GM12878 (cell line): ENCODE measurements around the gene SGCD. TPM values are rescaled to one million over a fixed set of nuclear protein-coding genes. Genes with fewer than 3 reads are reported as not detected.

Experiments used
- ATAC-seq: fragments of 200-7000 bp; cut with Tn5 transposase; 3 replicates; pipeline ENCODE4 v1.9.1; 2020; ENCODE audit warnings: mild to moderate bottlenecking, moderate library complexity
- BruUV-seq: library from RNA; stranded (reverse); fragments of 400-500 nt; replicated peaks from 2 replicates; lab custom pipeline; 2021; lab: Mats Ljungman, UMichigan
- CTCF ChIA-PET: fragments of 300-600 bp; sonication (Branson Sonifier 250); formaldehyde crosslinking; extraction: SDS; loops from one replicate; lab custom pipeline; 2021; ENCODE audit warnings: inconsistent platforms; lab: Yijun Ruan, JAX
- POLR2A ChIA-PET: fragments of 350-600 bp; formaldehyde crosslinking; extraction: SDS; loops from one replicate; lab custom pipeline; 2021; ENCODE audit warnings: inconsistent platforms; lab: Charles Lee
- RAD21 ChIA-PET: fragments of 300-600 bp; sonication (Branson Sonifier 250); formaldehyde crosslinking; loops from one replicate; lab custom pipeline; 2023; ENCODE audit warnings: antibody characterized with exemption; ENCODE audit not compliant: unreplicated experiment; lab: Charles Lee
- SMC1A ChIA-PET: fragments of 300-600 bp; sonication (Branson Sonifier 250); formaldehyde crosslinking; loops from one replicate; lab custom pipeline; 2023; ENCODE audit not compliant: unreplicated experiment, uncharacterized antibody; lab: Charles Lee
- DNase-seq: peaks from one replicate; pipeline ENCODE4 v3.0.0-alpha.2; 2011; ENCODE audit warnings: low read depth, low spot score
- FAIRE-seq: peaks from 3 replicates; lab custom pipeline; 2011; peaks lifted over from hg19 to GRCh38; lab: Jason Lieb, UNC
- H2AFZ ChIP-seq: 2 replicates; pipeline ENCODE4 v1.6.0; 2011; ENCODE audit warnings: low read depth, low read length, control low read depth; ENCODE audit not compliant: control insufficient read depth
- H3K27ac ChIP-seq: 2 replicates; pipeline ENCODE4 v1.5.1; 2011; ENCODE audit warnings: control low read depth; ENCODE audit not compliant: control insufficient read depth, insufficient read depth
- H3K27me3 ChIP-seq, 2 experiments: replicated peaks in 1 of 2; 2 replicates each; pipeline versions ENCODE4 v1.6.0 to v1.6.1; 2011; ENCODE audit warnings: low read length in 1 of 2; ENCODE audit not compliant: control insufficient read depth in 2 of 2, insufficient read depth in 2 of 2
- H3K36me3 ChIP-seq, 2 experiments: 2 replicates each; pipeline ENCODE4 v1.5.1; 2011; ENCODE audit warnings: low read length in 1 of 2; ENCODE audit not compliant: control insufficient read depth in 2 of 2, insufficient read depth in 2 of 2
- H3K4me1 ChIP-seq: 2 replicates; pipeline ENCODE4 v1.6.1; 2011; ENCODE audit warnings: mild to moderate bottlenecking, low read length, moderate library complexity, mixed read lengths; ENCODE audit not compliant: control insufficient read depth, insufficient read depth
- H3K4me2 ChIP-seq: 2 replicates; pipeline ENCODE4 v1.6.0; 2011; ENCODE audit warnings: control low read depth; ENCODE audit not compliant: control insufficient read depth, insufficient read depth
- H3K4me3 ChIP-seq: fragments of 200-600 bp; sonication (generic); 2 replicates; pipeline ENCODE4 v1.5.1; 2016
- H3K79me2 ChIP-seq: 2 replicates; pipeline ENCODE4 v1.6.0; 2011; ENCODE audit warnings: low read length; ENCODE audit not compliant: control insufficient read depth, insufficient read depth
- H3K9ac ChIP-seq: 2 replicates; pipeline ENCODE4 v1.8.0; 2011; ENCODE audit warnings: low read length, control low read depth, mixed read lengths; ENCODE audit not compliant: control insufficient read depth, insufficient read depth
- H3K9me3 ChIP-seq: replicated peaks from 3 replicates; pipeline ENCODE4 v1.5.1; 2011; ENCODE audit warnings: mild to moderate bottlenecking, low read length; ENCODE audit not compliant: control insufficient read depth, insufficient read depth
- H4K20me1 ChIP-seq: 2 replicates; pipeline ENCODE4 v1.6.0; 2011; ENCODE audit not compliant: control insufficient read depth, insufficient read depth
- BACH1 ChIP-seq: fragments of 450-650 bp; IDR thresholded peaks from 2 replicates; pipeline ENCODE4 v1.6.1; 2017; ENCODE audit warnings: mild to moderate bottlenecking, borderline replicate concordance
- MLLT1 ChIP-seq: fragments of 450-650 bp; IDR thresholded peaks from 2 replicates; pipeline ENCODE4 v1.6.1; 2016; ENCODE audit warnings: mild to moderate bottlenecking
- MTA3 ChIP-seq: IDR thresholded peaks from 2 replicates; pipeline ENCODE4 v1.6.1; 2012; ENCODE audit warnings: low read length, inconsistent platforms, borderline replicate concordance
- MXI1 ChIP-seq: fragments of 150-350 bp; IDR thresholded peaks from 2 replicates; pipeline ENCODE4 v1.6.1; 2011; ENCODE audit warnings: low read depth, mild to moderate bottlenecking, inconsistent platforms, low read length, improper control_type of control experiment
- NFYB ChIP-seq: IDR thresholded peaks from 2 replicates; pipeline ENCODE4 v1.6.1; 2011; ENCODE audit warnings: low read depth, mild to moderate bottlenecking, low read length, improper control_type of control experiment, moderate library complexity; ENCODE audit not compliant: insufficient read depth
- NR2F1 ChIP-seq: fragments of 450-650 bp; conservative IDR thresholded peaks from 2 replicates; pipeline ENCODE4 v1.6.1; 2017; ENCODE audit warnings: mild to moderate bottlenecking
- RAD51 ChIP-seq: fragments of 450-650 bp; IDR thresholded peaks from 2 replicates; pipeline ENCODE4 v1.6.1; 2016; ENCODE audit warnings: moderate library complexity, mild to moderate bottlenecking, inconsistent platforms
- RB1 ChIP-seq: fragments of 450-650 bp; formaldehyde crosslinking; IDR thresholded peaks from 2 replicates; pipeline ENCODE4 v1.6.1; 2017; ENCODE audit warnings: mild to moderate bottlenecking, borderline replicate concordance
- REST ChIP-seq: IDR thresholded peaks from 2 replicates; pipeline ENCODE4 v1.6.1; 2012; ENCODE audit warnings: mild to moderate bottlenecking, low read depth, low read length
- YY1 ChIP-seq: IDR thresholded peaks from 2 replicates; pipeline ENCODE4 v1.6.1; 2011; ENCODE audit warnings: low read depth, mild to moderate bottlenecking, low read length
- WGBS: methylation state at CpG from one replicate; pipeline ENCODE4 v1.1.6; 2016; ENCODE audit warnings: low lambda C conversion rate; ENCODE audit not compliant: insufficient replicate concordance, insufficient coverage; ENCODE audit errors: missing lambda C conversion rate; 5-methylcytosine and 5-hydroxymethylcytosine counted together
- in situ Hi-C: fragments of 300-500 bp; cut with MboI; formaldehyde crosslinking; loops from 9 replicates; pipeline ENCODE4 v1.14.3; 2018; ENCODE audit warnings: mixed read lengths
- intact Hi-C: fragments of 100-400 bp; cut with micrococcal nuclease; formaldehyde crosslinking; loops from one replicate; pipeline ENCODE4 v1.14.2; 2022; ENCODE audit not compliant: unreplicated experiment
- polyA plus RNA-seq, 11 experiments: library from polyadenylated mRNA; depleted of rRNA in 4 of 11; unstranded in 6 of 11; stranded (reverse) in 5 of 11; fragments of >200 nt; fragmentation: Nextera tagmentation in 4 of 11; fragmentation: Illumina TruSeq in 1 of 11; extraction: Ambion mirVana in 4 of 11; extraction: Trizol in 1 of 11; gene quantifications; 1 replicate in 1 of 11; 2 replicates in 10 of 11; pipeline versions ENCODE4 v1.2.1 to v1.2.3, GENCODE V29; 2011 to 2016; ENCODE audit warnings: inconsistent platforms in 2 of 11, missing spikeins in 2 of 11, low read depth in 1 of 11
- total RNA-seq, 4 experiments: library from RNA; depleted of rRNA in 3 of 4; stranded (reverse); fragments of >200 nt in 3 of 4; fragmentation: Illumina TruSeq in 1 of 4; extraction: Trizol in 1 of 4; gene quantifications; 2 replicates each; pipeline versions ENCODE4 v1.2.1 to v1.2.3, GENCODE V29; 2013 to 2021

The SGCD gene
- total and polyA plus RNA-seq, 10 of the 15 experiments (the other 5 are each of a cell fraction or from before 2014, with no cell fraction given) = 0.06 TPM; not detected in 9

- SMC1A ChIA-PET = no interaction called here
- RAD21 ChIA-PET = no interaction called here
- CTCF ChIA-PET = no interaction called here
- no peak for TF ChIP-seq RB1
- no peak for TF ChIP-seq MLLT1
- no peak for TF ChIP-seq REST
- no peak for TF ChIP-seq NFYB
- no peak for TF ChIP-seq BACH1
- no peak for TF ChIP-seq RAD51
- TF ChIP-seq YY1 = no peak
- TF ChIP-seq MTA3 = no peak
- no peak for TF ChIP-seq NR2F1
- no peak for TF ChIP-seq MXI1
- H3K4me3 ChIP-seq = no peak overlapping the region
- H3K4me1 ChIP-seq = no peaks in the 10 kb centered on the region
- intact Hi-C loops = no loop called here
- no peak for DNase-seq
- no peak for FAIRE-seq
- H3K36me3 ChIP-seq = no peaks in the 10 kb centered on the region
- H3K27ac ChIP-seq = no peak overlapping the region
- BruUV-seq = no TSS peak
- no peak overlapping the region for H3K4me2 ChIP-seq
- H2AFZ ChIP-seq = no peak overlapping the region
- no peak for ATAC-seq
- POLR2A ChIA-PET = no interaction called here
- no peaks in the 10 kb centered on the region for H4K20me1 ChIP-seq
- H3K9ac ChIP-seq = no peak overlapping the region
- in situ Hi-C loops = no loop called here
- no peaks in the 10 kb centered on the region for H3K9me3 ChIP-seq
- H3K27me3 ChIP-seq = no peaks in the 10 kb centered on the region
- no peaks in the 10 kb centered on the region for H3K79me2 ChIP-seq
- 41% methylated on average over 2 of the region's 2 CpGs for WGBS
These were observed 12.3 kb downstream of the SGCD start for GRCh38 chr5:156339139-156339841.
